GM23248 (cell line): Measurements from ENCODE around the gene GABBR2. TPM values are rescaled to one million over a fixed set of nuclear protein-coding genes. Genes with fewer than 3 reads are reported as not detected.

ENCODE experiments used
- DNase-seq: peaks from one replicate; pipeline ENCODE4 v3.0.0-alpha.2; 2015
- H2AFZ ChIP-seq: fragments of 200-600 bp; sonication (generic); 2 replicates; pipeline ENCODE4 v1.6.1; 2016; ENCODE audit warnings: antibody characterized with exemption
- H3F3A ChIP-seq: fragments of 200-600 bp; sonication (generic); 2 replicates; pipeline ENCODE4 v1.6.1; 2016; ENCODE audit warnings: mild to moderate bottlenecking, antibody characterized with exemption, mixed run types; ENCODE audit not compliant: insufficient read depth
- H3K27ac ChIP-seq: fragments of 200-600 bp; sonication (generic); 2 replicates; pipeline ENCODE4 v1.5.1; 2016; ENCODE audit warnings: mild to moderate bottlenecking
- H3K27me3 ChIP-seq: fragments of 200-600 bp; sonication (generic); replicated peaks from 2 replicates; pipeline ENCODE4 v1.6.1; 2016; ENCODE audit warnings: mild to moderate bottlenecking; ENCODE audit not compliant: insufficient read depth
- H3K36me3 ChIP-seq: fragments of 200-600 bp; sonication (generic); 2 replicates; pipeline ENCODE4 v1.6.1; 2016; ENCODE audit warnings: low read depth, mild to moderate bottlenecking
- H3K4me1 ChIP-seq: fragments of 200-600 bp; sonication (generic); 2 replicates; pipeline ENCODE4 v1.6.1; 2016; ENCODE audit warnings: mild to moderate bottlenecking; ENCODE audit not compliant: insufficient read depth
- H3K4me2 ChIP-seq: fragments of 200-600 bp; sonication (generic); one replicate; pipeline ENCODE4 v1.6.1; 2016; ENCODE audit warnings: mild to moderate bottlenecking; ENCODE audit not compliant: unreplicated experiment
- H3K4me3 ChIP-seq: fragments of 200-600 bp; sonication (generic); 2 replicates; pipeline ENCODE4 v1.5.1; 2016; ENCODE audit warnings: mild to moderate bottlenecking
- H3K79me2 ChIP-seq: fragments of 200-600 bp; sonication (generic); 2 replicates; pipeline ENCODE4 v1.6.1; 2016; ENCODE audit warnings: mild to moderate bottlenecking; ENCODE audit not compliant: insufficient read depth
- H3K9ac ChIP-seq: fragments of 200-600 bp; sonication (generic); 2 replicates; pipeline ENCODE4 v1.6.1; 2016; ENCODE audit warnings: mild to moderate bottlenecking
- H3K9me2 ChIP-seq: fragments of 200-600 bp; sonication (generic); 2 replicates; pipeline ENCODE4 v1.6.1; 2016; ENCODE audit warnings: mixed run types, mild to moderate bottlenecking, moderate library complexity; ENCODE audit not compliant: insufficient read depth
- H3K9me3 ChIP-seq: fragments of 200-600 bp; sonication (generic); one replicate; pipeline ENCODE4 v1.6.1; 2017; ENCODE audit warnings: low read depth
- H4K20me1 ChIP-seq: fragments of 200-600 bp; sonication (generic); 2 replicates; pipeline ENCODE4 v1.6.0; 2016; ENCODE audit not compliant: insufficient read depth
- EZH2 ChIP-seq: fragments of 200-600 bp; sonication (generic); IDR thresholded peaks from 2 replicates; pipeline ENCODE4 v1.6.1; 2018; ENCODE audit warnings: antibody characterized with exemption, mild to moderate bottlenecking; ENCODE audit not compliant: insufficient read depth, poor library complexity, severe bottlenecking
- EZH2phosphoT487 ChIP-seq: fragments of 200-600 bp; sonication (generic); IDR thresholded peaks from 2 replicates; pipeline ENCODE4 v1.6.1; 2018; ENCODE audit warnings: antibody characterized with exemption, moderate library complexity, mild to moderate bottlenecking, low read depth; ENCODE audit not compliant: insufficient read depth
- WGBS, 2 experiments: methylation state at CpG; one replicate each; pipeline ENCODE4 v1.1.6; 2015 to 2017; ENCODE audit warnings: low lambda C conversion rate in 2 of 2, low coverage in 1 of 2; ENCODE audit errors: missing lambda C conversion rate in 2 of 2; 5-methylcytosine and 5-hydroxymethylcytosine counted together
- in situ Hi-C: fragments of 300-500 bp; cut with MboI; formaldehyde crosslinking; loops from 2 replicates; pipeline ENCODE4 v1.15.0; 2020
- polyA plus RNA-seq: library from polyadenylated mRNA; unstranded; fragments of >200 nt; fragmentation: Nextera tagmentation; extraction: Ambion mirVana; gene quantifications from 2 replicates; pipeline ENCODE4 v1.2.1, GENCODE V29; 2016
- total RNA-seq: library from RNA; depleted of rRNA; stranded (reverse); fragments of >200 nt; shearing (Covaris generic); gene quantifications from 2 replicates; pipeline ENCODE4 v1.2.3, GENCODE V29; 2014

The GABBR2 gene
- total and polyA plus RNA-seq, 2 experiments from 2014 or later = 7.5 to 13.4 TPM

- Histone ChIP-seq H3F3A (no peaks in the 10 kb centered on the region), H3K4me1 (0 out of 2 replicates have a peak, but pooled peaks cover 6% of the 10 kb centered on the region), H3K79me2 (0 out of 2 replicates have a peak, but pooled peaks cover 5% of the 10 kb centered on the region), H3K27me3 (no peaks in the 10 kb centered on the region), H3K9ac (no peak overlapping the region), H3K27ac (no peak overlapping the region), H3K4me3 (no peak overlapping the region), H3K9me3 (no peaks in the 10 kb centered on the region), H2AFZ (no peak overlapping the region), H3K9me2 (no peaks in the 10 kb centered on the region), H4K20me1 (no peaks in the 10 kb centered on the region), H3K36me3 (no peaks in the 10 kb centered on the region), H3K4me2 (no peak overlapping the region)
- WGBS, 2 experiments = 41 to 47% methylated on average over 1 of the region's 1 CpG
- in situ Hi-C loops = no loop called here
- no peak for DNase-seq
- no peak for TF ChIP-seq EZH2phosphoT487
- no peak for TF ChIP-seq EZH2
These were observed 69.6 kb downstream of the GABBR2 start for GRCh38 chr9:98639133-98639532.

GRCh38 chr9:98637381-98637780 lies 71.4 kb downstream of the GABBR2 start:
- H3K36me3 ChIP-seq = no peaks in the 10 kb centered on the region
- no peak overlapping the region for H3K27ac ChIP-seq
- no peaks in the 10 kb centered on the region for H3K9me3 ChIP-seq
- H3K9ac ChIP-seq = no peak overlapping the region
- no peak overlapping the region for H3K4me3 ChIP-seq
- TF ChIP-seq EZH2 = no peak
- TF ChIP-seq EZH2phosphoT487 = no peak
- WGBS, 2 experiments = 86 to 93% methylated on average over 1 of the region's 1 CpG
- H3K4me1 ChIP-seq = 0 out of 2 replicates have a peak, but pooled peaks cover 6% of the 10 kb centered on the region
- in situ Hi-C loops = no loop called here
- no peaks in the 10 kb centered on the region for H4K20me1 ChIP-seq
- H3K27me3 ChIP-seq = no peaks in the 10 kb centered on the region
- no peak overlapping the region for H3K4me2 ChIP-seq
- peak; percentile 64 for DNase-seq
- H3K79me2 ChIP-seq = 0 out of 2 replicates have a peak, but pooled peaks cover 5% of the 10 kb centered on the region
- no peak overlapping the region for H2AFZ ChIP-seq
- H3F3A ChIP-seq = peaks cover 2% of the 10 kb centered on the region; the same call in 1 of the 2 replicates
- no peaks in the 10 kb centered on the region for H3K9me2 ChIP-seq

GRCh38 chr9:98635374-98635773 lies 73.4 kb downstream of the GABBR2 start:
- Histone ChIP-seq H3K9me3 (no peaks in the 10 kb centered on the region), H3K36me3 (no peaks in the 10 kb centered on the region), H3K27ac (no peak overlapping the region), H3K4me3 (no peak overlapping the region), H3K9me2 (no peaks in the 10 kb centered on the region), H3K4me2 (no peak overlapping the region), H4K20me1 (no peaks in the 10 kb centered on the region), H3K9ac (no peak overlapping the region), H3K79me2 (no peaks in the 10 kb centered on the region), H3K4me1 (0 out of 2 replicates have a peak, but pooled peaks cover 6% of the 10 kb centered on the region), H3F3A (peaks cover 10% of the 10 kb centered on the region; the same call in 1 of the 2 replicates), H2AFZ (no peak overlapping the region), H3K27me3 (no peaks in the 10 kb centered on the region)
- TF ChIP-seq EZH2phosphoT487 (no peak), EZH2 (no peak)
- in situ Hi-C loops = no loop called here
- peak; percentile 62 for DNase-seq
- WGBS, 2 experiments = 35 to 51% methylated on average over 1 to 2 of the region's 2 CpGs

- in situ Hi-C loops = no loop called here
- no peak overlapping the region for H3K27ac ChIP-seq
- H3F3A ChIP-seq = peaks cover 10% of the 10 kb centered on the region; the same call in 1 of the 2 replicates
- TF ChIP-seq EZH2phosphoT487 = no peak
- no peak for TF ChIP-seq EZH2
- no peak overlapping the region for H3K4me2 ChIP-seq
- 67 to 71% methylated on average over 7 of the region's 7 CpGs for WGBS, 2 experiments
- DNase-seq = no peak
- H3K9me2 ChIP-seq = no peaks in the 10 kb centered on the region
- H3K9ac ChIP-seq = no peak overlapping the region
- H3K4me3 ChIP-seq = no peak overlapping the region
- H3K4me1 ChIP-seq = 0 out of 2 replicates have a peak, but pooled peaks cover 6% of the 10 kb centered on the region
- no peaks in the 10 kb centered on the region for H3K27me3 ChIP-seq
- H3K9me3 ChIP-seq = no peaks in the 10 kb centered on the region
- no peaks in the 10 kb centered on the region for H4K20me1 ChIP-seq
- no peak overlapping the region for H2AFZ ChIP-seq
- H3K79me2 ChIP-seq = no peaks in the 10 kb centered on the region
- H3K36me3 ChIP-seq = no peaks in the 10 kb centered on the region
These were observed 73.9 kb downstream of the GABBR2 start for GRCh38 chr9:98634685-98635336.

- no peak overlapping the region for H3K4me2 ChIP-seq
- H2AFZ ChIP-seq = no peak overlapping the region
- H3K27me3 ChIP-seq = no peaks in the 10 kb centered on the region
- no peak for DNase-seq
- no peaks in the 10 kb centered on the region for H3K36me3 ChIP-seq
- in situ Hi-C loops = no loop called here
- H3K9ac ChIP-seq = no peak overlapping the region
- H3K9me2 ChIP-seq = no peaks in the 10 kb centered on the region
- no peak overlapping the region for H3K27ac ChIP-seq
- no peaks in the 10 kb centered on the region for H3K9me3 ChIP-seq
- 31 to 39% methylated on average over 4 of the region's 4 CpGs for WGBS, 2 experiments
- 0 out of 2 replicates have a peak, but pooled peaks cover 8% of the 10 kb centered on the region for H3K4me1 ChIP-seq
- H4K20me1 ChIP-seq = no peaks in the 10 kb centered on the region
- 0 out of 2 replicates have a peak, but pooled peaks cover 11% of the 10 kb centered on the region for H3K79me2 ChIP-seq
- no peak for TF ChIP-seq EZH2
- no peak for TF ChIP-seq EZH2phosphoT487
- H3F3A ChIP-seq = peaks cover 10% of the 10 kb centered on the region; the same call in 1 of the 2 replicates
- no peak overlapping the region for H3K4me3 ChIP-seq
These were observed 75.9 kb downstream of the GABBR2 start for GRCh38 chr9:98632839-98633238.
